SHP77 (cell line): ENCODE data around the gene NPFFR2.
"Not testable (repeated sequence)": the region's sequence is repeated elsewhere in the genome, so short reads cannot be mapped to it uniquely, and the experiment has no call there.

Source experiments
- DNase-seq, 2 experiments: peaks; one replicate each; lab custom pipeline; 2025; lab: John Stamatoyannopoulos, UW

The NPFFR2 gene

DNA sequence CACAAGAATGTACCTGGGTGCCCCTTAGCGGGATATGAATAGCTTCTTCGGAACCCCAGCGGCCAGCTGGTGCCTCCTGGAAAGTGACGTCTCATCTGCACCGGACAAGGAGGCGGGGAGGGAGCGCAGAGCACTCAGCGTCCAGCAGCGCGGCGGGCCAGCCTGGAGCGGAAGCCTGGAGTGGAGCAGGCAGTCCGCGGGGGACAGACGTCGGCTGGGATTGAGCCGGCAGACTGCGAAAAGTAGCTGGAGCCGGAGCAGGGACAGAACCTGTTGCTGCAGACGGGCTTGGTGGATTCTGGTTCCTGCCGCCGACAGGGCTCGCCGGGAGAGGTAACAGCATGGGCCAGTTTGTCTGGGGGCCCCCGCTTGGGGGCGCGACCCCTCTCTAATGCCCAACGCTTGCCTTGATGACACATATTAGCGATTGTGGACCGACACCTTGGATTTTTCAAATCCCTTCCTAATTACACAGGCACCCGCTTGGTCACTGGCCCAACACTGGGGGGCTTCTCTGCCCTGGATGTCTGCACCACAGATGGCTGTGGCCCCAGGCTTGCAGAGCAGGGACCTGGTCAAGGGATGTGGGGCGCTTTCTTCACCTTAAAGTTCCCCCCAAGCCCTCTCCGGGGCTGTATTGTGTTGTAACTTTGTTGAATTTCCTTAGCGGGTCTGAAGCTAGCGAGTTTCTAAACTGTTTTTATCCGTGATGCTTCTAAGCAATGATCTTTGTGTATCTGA lies at the start of gene NPFFR2:
Gene NPFFR2 (plus strand): TSS at position 133 of the 741 bp plus-strand sequence. CDS start 96,592 bp downstream, outside the sequence.
- peak in 1 of 2 experiments; percentile 6 for DNase-seq

- no peak for DNase-seq
Measured at GRCh38 chr4:71992571-71993312, 39.1 kb upstream of the NPFFR2 start.

- DNase-seq = no peak
Measured at GRCh38 chr4:71994559-71994958, 37.2 kb upstream of the NPFFR2 start.

- DNase-seq = no peak
Measured at GRCh38 chr4:71995297-71995696, 36.5 kb upstream of the NPFFR2 start.

GRCh38 chr4:72006586-72006985 lies 25.2 kb upstream of the NPFFR2 start:
- no peak for DNase-seq

DNA sequence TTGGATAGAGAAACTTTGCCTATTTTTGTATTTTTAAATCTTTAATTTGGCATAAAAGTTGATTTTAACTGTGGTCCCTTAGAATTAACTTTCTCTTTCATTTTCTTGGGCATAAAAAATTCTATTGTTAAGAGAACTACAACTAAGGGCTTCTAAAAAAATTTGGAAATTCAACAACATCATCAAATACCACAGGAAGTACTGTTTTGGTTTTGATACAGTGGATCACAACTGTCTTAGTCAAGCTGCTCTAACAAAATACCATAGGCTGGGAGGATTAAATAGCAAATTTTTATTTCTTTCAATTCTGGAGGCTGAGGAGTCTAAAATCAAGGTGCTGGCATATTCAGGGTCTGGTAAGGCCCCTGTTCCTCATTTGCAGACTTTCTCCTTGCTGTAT lies 19.9 kb upstream of the NPFFR2 start:
- DNase-seq = no peak

DNA sequence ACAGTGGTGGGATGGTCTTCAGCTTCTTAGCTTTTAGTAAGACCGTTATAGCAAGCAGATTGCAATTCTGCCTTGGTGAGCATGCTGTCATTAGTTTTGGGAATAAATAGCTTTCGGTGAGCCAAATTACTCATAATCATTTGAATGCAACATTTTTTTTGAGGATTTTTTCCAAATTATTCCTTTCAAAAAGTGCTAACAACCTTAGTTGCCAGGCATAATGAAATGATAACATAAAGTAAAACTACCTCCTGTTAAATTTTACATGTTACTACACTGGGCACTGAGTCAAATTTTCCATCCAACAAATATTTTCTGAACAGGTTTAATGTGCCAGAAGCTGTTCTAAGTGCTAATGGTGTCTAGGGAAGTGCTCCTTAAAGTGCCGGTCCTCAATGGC lies 15.8 kb upstream of the NPFFR2 start:
- DNase-seq = no peak

DNA sequence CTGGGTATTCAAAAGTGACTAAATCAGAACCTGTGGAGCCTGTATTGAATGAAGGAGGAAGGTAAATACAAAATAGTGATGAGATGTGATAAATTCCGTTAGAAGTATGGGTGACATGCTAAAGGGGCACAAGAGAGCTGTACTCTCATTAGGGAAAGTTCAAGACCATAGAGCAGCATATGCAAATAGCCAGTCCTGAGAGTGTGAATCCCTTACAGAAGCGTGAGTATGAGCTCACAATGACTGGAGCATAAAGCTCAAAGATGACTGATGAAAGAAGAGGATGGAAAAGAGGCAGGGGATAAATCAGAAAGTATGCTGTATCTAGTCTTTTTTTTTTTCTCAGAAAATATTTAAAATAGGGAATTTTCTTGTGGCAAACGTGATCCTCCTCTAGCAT lies 12.1 kb upstream of the NPFFR2 start:
- DNase-seq = no peak

DNA sequence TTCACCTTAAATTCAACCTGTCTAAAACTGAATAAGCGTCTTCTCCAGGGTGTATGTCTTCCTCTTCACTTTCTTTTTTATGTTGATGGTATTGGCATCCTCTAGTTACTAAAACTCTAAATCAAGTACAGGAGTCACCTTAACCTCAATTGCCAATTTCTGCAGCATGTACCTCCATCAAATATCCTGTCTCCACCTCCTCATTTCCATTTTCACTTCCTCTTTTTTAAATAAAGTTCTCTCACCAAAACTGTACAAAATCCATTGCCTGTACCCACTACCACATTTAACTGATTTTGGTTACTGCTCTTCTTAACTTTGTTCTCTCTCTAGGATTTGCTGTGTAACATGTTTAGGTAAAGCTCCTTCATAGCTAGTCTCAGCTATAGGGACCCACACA lies 9.2 kb upstream of the NPFFR2 start:
- no peak for DNase-seq

DNA sequence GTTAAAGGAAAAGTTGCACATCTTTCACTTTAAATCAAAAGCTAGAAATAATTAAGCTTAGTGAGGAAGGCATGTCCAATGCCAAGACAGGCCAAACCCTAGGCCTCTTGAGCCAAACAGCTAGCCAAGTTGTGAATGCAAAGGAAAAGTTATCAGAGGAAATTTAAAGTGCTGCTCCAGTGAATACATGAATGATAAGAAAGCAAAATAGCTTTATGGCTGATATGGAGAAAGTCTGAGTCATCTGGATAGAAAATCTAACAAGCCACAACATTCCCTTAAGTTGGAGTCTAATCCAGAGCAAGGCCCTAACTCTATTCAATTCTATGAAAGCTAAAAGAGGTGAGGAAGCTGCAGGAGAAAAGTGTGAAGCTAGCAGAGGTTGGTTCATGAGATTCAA lies 23.8 kb downstream of the NPFFR2 start:
- no peak for DNase-seq

DNA sequence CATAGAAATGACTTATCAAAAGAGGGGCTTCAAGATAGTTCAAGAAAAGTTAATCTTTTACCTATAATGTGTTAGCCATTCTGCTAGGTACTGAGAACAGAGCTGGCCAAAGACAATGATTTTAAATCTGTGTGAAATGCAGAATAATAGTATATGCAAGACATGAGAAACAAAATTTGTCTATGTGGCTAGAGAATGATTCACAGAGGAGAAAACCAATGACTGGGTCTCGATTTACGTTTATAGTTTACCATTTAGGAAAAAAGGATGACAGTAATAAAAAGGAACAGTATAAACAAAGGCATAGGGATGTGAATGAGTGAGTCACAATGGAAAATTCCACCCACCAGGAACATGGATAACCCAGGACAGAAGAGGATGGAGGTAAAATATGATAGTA lies 31.9 kb downstream of the NPFFR2 start:
- DNase-seq = no peak

DNA sequence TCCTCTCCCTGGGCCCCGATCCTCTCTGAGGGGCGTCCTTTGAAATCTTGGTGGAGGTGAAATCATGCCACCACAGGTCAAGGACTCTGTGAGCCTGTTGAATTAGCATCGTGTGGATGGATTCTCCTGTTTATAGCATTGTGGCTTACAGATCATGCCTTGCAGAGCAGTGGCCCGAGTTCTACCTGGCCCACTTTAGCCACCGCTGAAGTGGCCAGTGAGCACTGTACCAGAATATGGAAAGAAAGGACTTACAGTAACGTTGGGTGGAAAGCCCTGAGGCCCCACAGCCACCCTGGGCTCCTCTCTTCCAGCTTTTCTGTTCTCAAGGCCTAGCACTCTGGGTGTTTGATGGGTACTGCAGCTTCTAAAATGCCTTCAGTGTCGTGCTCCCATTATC lies 35.3 kb downstream of the NPFFR2 start:
- no peak for DNase-seq

- DNase-seq = no peak
Measured at GRCh38 chr4:72073816-72074215, 42.0 kb downstream of the NPFFR2 start.

DNA sequence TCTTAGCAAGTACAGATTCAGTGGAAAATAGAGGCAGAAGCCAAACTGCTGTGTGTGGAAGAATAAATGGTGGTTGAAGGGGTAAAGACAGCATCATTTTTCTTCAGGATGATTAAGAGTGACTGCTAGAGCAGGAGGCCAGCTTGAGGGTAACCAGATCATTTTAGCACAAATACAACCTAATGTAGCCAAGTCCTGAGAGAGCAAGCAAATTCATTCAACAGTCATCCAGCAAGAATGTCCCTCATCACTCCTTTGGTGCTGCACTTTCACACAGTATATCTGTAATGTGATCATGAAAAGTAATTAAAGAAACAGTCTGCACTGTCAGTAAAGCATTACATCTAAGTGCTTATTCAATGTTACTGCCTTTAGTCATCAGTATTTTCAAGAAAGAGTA lies 44.8 kb downstream of the NPFFR2 start:
- DNase-seq = no peak

GRCh38 chr4:72077346-72077745 lies 45.5 kb downstream of the NPFFR2 start:
- no peak for DNase-seq

DNA sequence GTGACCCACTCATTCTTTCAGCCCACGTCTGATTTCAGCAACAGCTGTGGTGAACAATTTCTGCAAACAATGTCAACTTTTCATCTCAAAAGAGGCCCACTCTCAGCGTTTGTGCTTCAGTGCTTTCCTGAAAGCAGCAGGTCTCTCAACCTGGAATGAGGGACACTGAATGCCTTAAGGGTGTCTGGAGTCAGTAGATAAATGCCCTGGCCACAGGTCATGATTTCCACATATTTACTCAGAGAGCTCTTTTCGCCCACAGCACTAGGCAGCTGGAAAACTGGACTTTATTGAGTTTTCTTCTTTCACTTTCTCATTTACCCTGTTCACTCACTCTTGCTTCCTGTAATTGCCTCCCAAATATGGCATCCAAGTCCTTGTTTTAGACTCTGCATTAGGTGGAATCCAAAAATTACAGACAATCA lies 52.8 kb downstream of the NPFFR2 start:
- peak in 1 of 2 experiments; percentile 3 for DNase-seq

DNA sequence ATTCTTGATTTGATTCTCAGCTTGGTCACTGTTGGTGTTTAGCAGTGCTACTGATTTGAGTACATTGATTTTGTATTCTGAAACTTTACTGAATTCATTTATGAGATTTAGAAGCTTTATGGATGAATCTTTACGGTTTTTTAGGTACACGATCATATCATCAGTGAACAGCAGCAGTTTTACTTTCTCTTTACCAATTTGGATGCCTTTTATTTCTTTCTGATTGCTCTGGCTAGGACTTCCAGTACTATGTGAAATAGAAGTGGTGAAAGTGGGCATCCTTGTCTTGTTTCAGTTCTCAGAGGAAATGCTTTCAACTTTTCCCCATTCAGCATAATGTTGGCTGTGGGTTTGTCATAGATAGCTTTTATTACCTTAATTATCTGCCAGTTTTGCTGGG lies 58.8 kb downstream of the NPFFR2 start:
- DNase-seq = not testable (repeated sequence)

DNA sequence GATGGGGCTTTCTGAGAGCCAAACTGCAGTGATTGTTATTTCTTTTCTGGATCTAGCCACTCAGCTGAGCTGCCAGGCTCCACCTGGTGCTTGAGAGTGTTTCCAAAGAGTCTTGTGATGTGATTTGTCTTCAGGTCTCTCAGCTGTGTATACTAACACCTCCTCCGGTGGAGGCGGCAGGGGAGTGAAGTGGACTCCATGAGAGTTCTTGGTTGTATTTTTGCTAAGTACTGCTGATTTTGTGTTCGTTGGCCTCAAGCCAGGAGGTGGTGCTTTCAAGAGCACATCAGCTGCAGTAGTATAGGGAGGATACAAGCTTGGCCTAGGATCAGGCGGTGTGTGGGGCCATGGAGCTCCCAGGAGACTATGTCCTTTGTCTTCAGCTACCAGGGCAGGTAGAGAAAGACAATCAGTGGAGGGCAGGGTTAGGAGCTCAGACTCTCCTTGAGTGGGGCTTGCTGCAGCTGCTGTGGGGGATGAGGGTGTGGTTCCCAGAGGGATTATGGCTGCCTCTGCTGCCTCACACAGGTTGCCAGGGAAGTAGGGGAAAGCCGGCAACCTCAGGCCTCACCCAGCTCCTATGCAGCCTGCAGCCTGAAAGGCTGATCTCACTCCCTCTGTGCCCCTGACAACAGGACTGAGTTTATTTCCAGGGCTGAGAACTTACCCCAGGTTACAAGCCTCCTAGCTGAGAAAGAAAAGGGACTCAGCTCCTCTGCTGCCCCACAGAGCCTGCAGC lies 62.4 kb downstream of the NPFFR2 start:
- DNase-seq = peak; percentile 76 to 84

DNA sequence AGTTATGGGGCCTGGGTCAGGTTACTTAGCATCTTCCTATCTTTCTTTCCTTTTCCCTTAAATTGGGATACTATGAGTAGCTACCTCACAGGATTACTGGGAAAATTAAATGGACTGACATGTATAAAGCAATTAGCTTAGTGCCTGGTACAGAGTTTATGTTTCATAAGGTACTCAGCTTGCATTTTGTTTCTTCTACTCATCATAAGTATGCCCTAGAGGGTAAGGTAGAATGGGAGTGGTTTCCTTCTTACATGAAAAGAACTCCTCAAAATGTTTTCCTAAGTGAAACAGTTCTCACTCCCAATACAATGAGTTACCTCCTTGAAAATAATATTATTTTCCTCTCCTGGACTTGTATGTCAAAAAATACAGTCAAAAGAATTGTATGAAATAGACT lies 75.7 kb downstream of the NPFFR2 start:
- no peak for DNase-seq

- DNase-seq = no peak
Measured at GRCh38 chr4:72109364-72109763, 77.6 kb downstream of the NPFFR2 start.

DNA sequence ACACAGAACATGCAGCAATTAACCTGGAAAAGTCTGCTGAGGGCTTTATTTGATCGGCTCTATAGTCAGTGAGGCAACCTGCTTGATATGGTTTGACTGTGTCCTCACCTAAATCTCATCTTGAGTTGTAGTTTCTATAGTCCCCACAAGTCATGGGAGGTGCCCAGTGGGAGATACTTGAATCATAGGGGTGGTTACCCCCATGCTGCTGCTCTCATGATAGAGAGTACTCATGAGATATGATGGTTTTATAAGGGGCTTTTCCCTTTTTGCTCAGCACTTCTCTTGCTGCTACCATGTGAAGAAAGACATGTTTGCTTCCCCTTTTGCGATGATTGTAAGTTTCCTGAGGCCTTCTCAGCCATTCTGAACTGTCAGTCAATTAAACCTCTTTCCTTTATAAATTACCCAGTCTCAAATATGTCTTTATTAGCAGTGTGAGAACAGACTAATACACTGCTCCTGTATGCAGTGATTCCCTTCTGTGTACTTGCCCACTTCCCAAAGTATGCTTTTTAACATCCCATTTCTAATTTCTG lies 78.2 kb downstream of the NPFFR2 start:
- no peak for DNase-seq

DNA sequence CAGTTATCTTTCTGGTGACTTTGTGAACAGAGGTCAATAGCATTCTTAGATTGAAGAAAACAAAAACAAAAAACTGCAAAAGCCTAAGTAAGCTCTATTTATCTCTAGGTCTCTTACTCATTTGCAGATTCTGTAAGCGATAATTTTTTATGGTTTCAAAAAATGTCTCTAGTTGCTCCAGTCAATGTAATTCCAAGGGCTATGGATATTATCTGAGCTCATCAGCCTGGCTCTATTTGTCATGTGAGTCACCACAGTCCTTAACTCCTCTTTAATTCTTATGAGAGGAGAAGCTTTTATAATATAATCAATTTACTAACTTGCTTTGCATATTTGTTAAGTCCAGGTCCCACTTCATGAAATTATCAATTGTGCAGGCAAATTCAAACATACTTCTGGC lies 79.1 kb downstream of the NPFFR2 start:
- DNase-seq = no peak

DNA sequence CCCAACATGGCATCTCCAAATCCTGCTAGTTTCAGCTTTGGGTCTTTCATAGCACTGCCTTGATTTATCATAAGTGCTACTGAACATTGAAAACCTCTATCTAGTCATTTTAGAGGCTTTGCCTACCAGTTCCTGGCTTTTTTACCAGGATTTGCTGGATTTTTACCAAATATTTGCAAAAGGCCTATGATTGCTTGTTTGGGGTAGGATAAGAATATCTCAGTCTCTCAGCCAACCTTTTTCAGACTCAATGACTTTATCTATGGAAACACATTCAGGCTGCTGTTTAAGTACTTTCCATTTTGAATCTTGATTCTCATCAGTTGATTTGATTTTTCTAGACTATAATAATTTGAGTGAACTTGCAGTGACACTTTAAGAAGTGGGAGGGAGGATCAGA lies 80.1 kb downstream of the NPFFR2 start:
- no peak for DNase-seq
